SK-N-SH treated with all-trans-retinoic acid at 6 μM for 48 hours (cell line): ENCODE results near the gene ZNF319.

Experiments used
- ARNTL ChIP-seq: fragments of 450-650 bp; formaldehyde crosslinking; IDR thresholded peaks from 2 replicates; pipeline ENCODE4 v1.5.0; 2020; ENCODE audit warnings: low read depth, mild to moderate bottlenecking, moderate library complexity, borderline replicate concordance
- CREB5 ChIP-seq: fragments of 250-450 bp; sonication (Bioruptor Pico); IDR thresholded peaks from 2 replicates; pipeline ENCODE4 v1.5.1; 2020; ENCODE audit warnings: low read depth, mild to moderate bottlenecking, moderate library complexity
- CSDC2 ChIP-seq: fragments of 250-450 bp; sonication (Bioruptor Pico); IDR thresholded peaks from 2 replicates; pipeline ENCODE4 v1.5.0; 2020; ENCODE audit warnings: mild to moderate bottlenecking, moderate library complexity
- GLIS3 ChIP-seq: fragments of 250-450 bp; sonication (Bioruptor Pico); IDR thresholded peaks from 2 replicates; pipeline ENCODE4 v1.5.0; 2020; ENCODE audit warnings: mild to moderate bottlenecking, moderate library complexity
- ISL1 ChIP-seq: fragments of 250-450 bp; sonication (Bioruptor Pico); IDR thresholded peaks from 2 replicates; pipeline ENCODE4 v2.1.2; 2022; ENCODE audit warnings: mild to moderate bottlenecking, moderate library complexity
- PATZ1 ChIP-seq: fragments of 250-450 bp; sonication (Bioruptor Pico); IDR thresholded peaks from 2 replicates; pipeline ENCODE4 v1.8.0; 2020; ENCODE audit warnings: mild to moderate bottlenecking, moderate library complexity, borderline replicate concordance
- POU6F1 ChIP-seq: fragments of 250-450 bp; sonication (Bioruptor Pico); IDR thresholded peaks from 2 replicates; pipeline ENCODE4 v1.8.0; 2021; ENCODE audit warnings: low read depth, mild to moderate bottlenecking, moderate library complexity, borderline replicate concordance
- SNAI2 ChIP-seq: fragments of 250-450 bp; sonication (Bioruptor Pico); IDR thresholded peaks from 2 replicates; pipeline ENCODE4 v1.5.0; 2020; ENCODE audit warnings: mild to moderate bottlenecking, moderate library complexity
- ZFP3 ChIP-seq: fragments of 250-450 bp; sonication (Bioruptor Pico); IDR thresholded peaks from 2 replicates; pipeline ENCODE4 v1.5.0; 2020; ENCODE audit warnings: mild to moderate bottlenecking, moderate library complexity
- ZFP30 ChIP-seq: fragments of 450-650 bp; formaldehyde crosslinking; IDR thresholded peaks from 2 replicates; pipeline ENCODE4 v1.5.0; 2022; ENCODE audit warnings: mild to moderate bottlenecking, moderate library complexity
- ZNF70 ChIP-seq: fragments of 450-650 bp; formaldehyde crosslinking; IDR thresholded peaks from 2 replicates; pipeline ENCODE4 v1.5.0; 2020; ENCODE audit warnings: mild to moderate bottlenecking, moderate library complexity
- ZNF8 ChIP-seq: fragments of 450-650 bp; formaldehyde crosslinking; IDR thresholded peaks from 2 replicates; pipeline ENCODE4 v1.5.0; 2020; ENCODE audit warnings: mild to moderate bottlenecking, moderate library complexity

GRCh38 chr16:57993897-57994296 lies 6.6 kb downstream of the ZNF319 start:
- TF ChIP-seq SNAI2 (CRISPR knock-in tag) (no peak), GLIS3 (no peak), ZFP30 (CRISPR knock-in tag) (no peak), PATZ1 (no peak), ZNF8 (CRISPR knock-in tag) (no peak), CREB5 (no peak), ISL1 (CRISPR knock-in tag) (no peak), ZFP3 (CRISPR knock-in tag) (no peak), CSDC2 (CRISPR knock-in tag) (no peak), POU6F1 (no peak), ARNTL (no peak), ZNF70 (no peak)
